Measurements from ENCODE around the gene NEK10. TPM values are rescaled to one million over a fixed set of nuclear protein-coding genes. Genes with fewer than 3 reads are reported as not detected.
"Not testable (repeated sequence)": the region's sequence is repeated elsewhere in the genome, so short reads cannot be mapped to it uniquely, and the experiment has no call there.

NEK10 gene
- total and polyA plus RNA-seq, 3 donors from 2014 or later, result 29.5 to 83.2 (median 56.9) TPM

DNA sequence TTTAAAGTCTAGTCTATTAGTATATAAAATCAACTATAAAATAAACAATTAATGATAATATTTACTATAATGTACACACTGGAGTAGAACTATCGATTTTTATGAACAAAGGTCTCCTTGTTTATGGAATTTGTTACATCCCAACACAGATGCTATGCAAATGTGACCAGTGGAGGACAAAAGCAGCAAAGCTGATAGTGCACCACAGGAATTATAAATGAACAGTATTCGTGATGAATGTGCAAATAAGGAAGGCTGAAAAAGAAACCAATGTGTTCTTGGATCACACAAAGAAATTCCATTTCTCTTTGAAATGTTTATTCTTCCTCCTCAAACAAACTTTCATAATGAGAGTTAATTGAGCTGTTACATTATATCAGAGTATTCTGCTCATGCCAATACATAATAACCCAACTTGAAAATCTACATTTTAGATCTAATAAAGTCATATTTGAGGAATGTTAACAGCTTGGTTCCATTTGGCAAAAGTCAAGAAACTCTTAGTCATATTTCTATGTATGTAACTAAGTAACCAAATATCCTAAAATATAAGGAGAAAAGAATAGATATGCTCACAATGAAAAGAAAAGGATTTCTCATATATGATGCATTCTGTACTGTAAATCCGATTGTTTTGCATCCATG, 79.3 kb downstream of the NEK10 start:
- H3K36me3 ChIP-seq (ENCODE audit: low read depth, missing control alignments), result no peaks in the 10 kb centered on the region
- TF ChIP-seq, protein P1, sequence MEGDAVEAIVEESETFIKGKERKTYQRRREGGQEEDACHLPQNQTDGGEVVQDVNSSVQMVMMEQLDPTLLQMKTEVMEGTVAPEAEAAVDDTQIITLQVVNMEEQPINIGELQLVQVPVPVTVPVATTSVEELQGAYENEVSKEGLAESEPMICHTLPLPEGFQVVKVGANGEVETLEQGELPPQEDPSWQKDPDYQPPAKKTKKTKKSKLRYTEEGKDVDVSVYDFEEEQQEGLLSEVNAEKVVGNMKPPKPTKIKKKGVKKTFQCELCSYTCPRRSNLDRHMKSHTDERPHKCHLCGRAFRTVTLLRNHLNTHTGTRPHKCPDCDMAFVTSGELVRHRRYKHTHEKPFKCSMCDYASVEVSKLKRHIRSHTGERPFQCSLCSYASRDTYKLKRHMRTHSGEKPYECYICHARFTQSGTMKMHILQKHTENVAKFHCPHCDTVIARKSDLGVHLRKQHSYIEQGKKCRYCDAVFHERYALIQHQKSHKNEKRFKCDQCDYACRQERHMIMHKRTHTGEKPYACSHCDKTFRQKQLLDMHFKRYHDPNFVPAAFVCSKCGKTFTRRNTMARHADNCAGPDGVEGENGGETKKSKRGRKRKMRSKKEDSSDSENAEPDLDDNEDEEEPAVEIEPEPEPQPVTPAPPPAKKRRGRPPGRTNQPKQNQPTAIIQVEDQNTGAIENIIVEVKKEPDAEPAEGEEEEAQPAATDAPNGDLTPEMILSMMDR (IDR thresholded peaks at IDR 0.05), result no peak
- no peak for TF ChIP-seq POLR2A (IDR thresholded peaks at IDR 0.05)
- no peaks in the 10 kb centered on the region for H3K27me3 ChIP-seq
- no peak for DNase-seq
- WGBS, 2 donors, result 63 to 65% methylated on average over 3 of the region's 3 CpGs
- no peak overlapping the region for H3K4me3 ChIP-seq
- no peaks in the 10 kb centered on the region for H3K9me3 ChIP-seq
- no peak overlapping the region for H3K27ac ChIP-seq
- no peaks in the 10 kb centered on the region for H3K4me1 ChIP-seq
- intact Hi-C loops (cut with DNase I; ENCODE audit: low total_unique reads), result no loop called here

DNA sequence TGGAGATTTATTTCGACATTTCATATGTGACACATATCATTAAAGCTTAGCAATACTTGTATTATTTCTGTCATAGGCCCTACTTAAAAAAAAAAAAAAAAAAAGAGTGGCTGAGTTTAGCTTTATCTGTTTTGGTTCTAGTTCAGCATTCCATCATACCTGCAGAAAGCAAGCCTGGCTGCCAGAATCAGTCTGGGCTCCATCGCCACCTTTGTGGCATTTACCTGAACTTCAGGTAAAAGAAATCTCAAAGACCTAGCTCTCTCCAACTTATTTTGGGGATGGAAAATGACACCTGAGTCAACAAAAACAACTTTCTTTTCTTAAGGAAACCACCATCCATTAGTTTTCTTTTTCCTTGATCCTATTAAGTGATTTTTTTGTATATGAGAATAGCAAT, 82.1 kb downstream of the NEK10 start:
- 88 to 91% methylated on average over 2 of the region's 2 CpGs for WGBS, 2 donors
- no peak for TF ChIP-seq POLR2A (IDR thresholded peaks at IDR 0.05)
- TF ChIP-seq, protein P1 (IDR thresholded peaks at IDR 0.05), result no peak

DNA sequence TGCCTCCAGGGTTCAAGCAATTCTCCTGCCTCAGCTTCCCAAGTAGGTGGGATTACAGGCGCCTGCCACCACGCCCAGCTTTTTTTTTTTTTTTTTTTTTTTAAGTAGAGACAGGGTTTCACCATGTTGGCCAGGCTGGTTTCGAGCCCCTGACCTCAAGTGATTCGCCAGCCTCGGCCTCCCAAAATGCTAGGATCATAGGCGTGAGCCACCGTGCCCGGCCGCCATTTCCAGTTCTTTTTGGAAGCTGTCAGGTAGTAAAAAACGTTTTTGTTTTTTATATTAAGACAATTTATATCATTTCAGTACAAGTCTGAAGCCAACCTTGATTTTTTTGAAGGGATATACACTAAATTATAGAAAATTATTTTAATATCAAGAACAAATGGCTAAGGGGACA, 82.7 kb downstream of the NEK10 start:
- intact Hi-C loops (cut with DNase I; ENCODE audit: low total_unique reads); H3K9me3 ChIP-seq; DNase-seq; H3K27me3 ChIP-seq; H3K36me3 ChIP-seq (ENCODE audit: low read depth, missing control alignments); H3K4me3 ChIP-seq; H3K4me1 ChIP-seq; H3K27ac ChIP-seq: not testable (repeated sequence)
- WGBS, 2 donors, result 69 to 70% methylated on average over 10 of the region's 10 CpGs

More for the DNA sequence above, 82.1 kb downstream of the NEK10 start:
- no peak overlapping the region for H3K4me3 ChIP-seq
- H3K9me3 ChIP-seq, result no peaks in the 10 kb centered on the region
- no peaks in the 10 kb centered on the region for H3K4me1 ChIP-seq
- no peak for DNase-seq
- H3K27ac ChIP-seq, result no peak overlapping the region
- H3K27me3 ChIP-seq, result no peaks in the 10 kb centered on the region
- H3K36me3 ChIP-seq (ENCODE audit: low read depth, missing control alignments), result no peaks in the 10 kb centered on the region
- intact Hi-C loops (cut with DNase I; ENCODE audit: low total_unique reads), result no loop called here

DNA sequence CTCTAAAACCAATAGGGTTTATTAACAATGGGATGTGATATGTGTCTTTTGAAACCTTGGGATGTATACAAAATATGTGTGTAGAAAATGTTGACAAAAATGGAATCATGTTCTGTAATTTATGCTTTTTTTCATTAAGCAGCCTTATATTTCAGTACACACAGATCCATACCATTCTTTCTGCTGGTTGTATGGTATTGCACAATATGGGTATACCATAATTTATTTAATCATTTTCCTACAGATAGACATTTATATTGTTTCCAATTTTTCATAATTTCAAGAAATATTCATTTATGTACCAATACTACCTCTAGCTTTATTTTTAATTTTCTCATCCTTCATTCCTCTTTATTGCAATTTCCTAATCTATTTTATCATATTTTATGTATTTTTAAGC, 83.5 kb downstream of the NEK10 start:
- H3K9me3 ChIP-seq, result no peaks in the 10 kb centered on the region
- no peaks in the 10 kb centered on the region for H3K4me1 ChIP-seq
- no peak for DNase-seq
- no peaks in the 10 kb centered on the region for H3K36me3 ChIP-seq (ENCODE audit: low read depth, missing control alignments)
- H3K4me3 ChIP-seq, result no peak overlapping the region
- H3K27ac ChIP-seq, result no peak overlapping the region
- no peaks in the 10 kb centered on the region for H3K27me3 ChIP-seq
- no peak for TF ChIP-seq POLR2A (IDR thresholded peaks at IDR 0.05)
- TF ChIP-seq, protein P1 (IDR thresholded peaks at IDR 0.05), result no peak
- intact Hi-C loops (cut with DNase I; ENCODE audit: low total_unique reads), result no loop called here

DNA sequence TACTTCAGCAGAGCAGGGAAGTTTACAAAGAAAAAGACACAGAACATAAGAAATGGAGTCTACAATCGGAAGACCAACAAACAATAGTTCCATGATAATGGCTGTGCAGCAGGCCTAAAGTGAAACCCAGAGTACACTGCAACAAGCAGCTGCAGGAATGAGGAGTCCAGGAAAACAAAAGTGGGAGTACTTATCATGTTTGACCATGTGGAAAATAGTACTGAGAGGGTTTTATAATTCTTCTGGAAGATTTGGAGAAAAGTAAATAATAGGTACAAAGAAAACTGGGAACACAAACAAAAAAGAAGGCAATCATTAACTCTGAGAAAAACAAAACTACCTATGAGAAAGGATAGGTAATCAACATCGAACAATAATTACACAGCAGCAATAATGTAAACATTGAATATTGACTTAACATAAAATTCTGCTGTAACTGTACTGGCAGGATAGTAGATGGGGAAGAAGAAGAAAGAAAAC, 87.5 kb downstream of the NEK10 start:
- 93 to 96% methylated on average over 2 of the region's 2 CpGs for whole genome bisulfite sequencing, 2 donors
- DNase-seq, result no peak
- H3K4me1 ChIP-seq, result no peaks in the 10 kb centered on the region
- H3K27ac ChIP-seq, result no peak overlapping the region
- H3K36me3 ChIP-seq (ENCODE audit: low read depth, missing control alignments), result no peaks in the 10 kb centered on the region
- TF ChIP-seq POLR2A (IDR thresholded peaks at IDR 0.05), result no peak
- TF ChIP-seq, protein P1 (IDR thresholded peaks at IDR 0.05), result no peak
- no peaks in the 10 kb centered on the region for H3K9me3 ChIP-seq
- no peak overlapping the region for H3K4me3 ChIP-seq
- no peaks in the 10 kb centered on the region for H3K27me3 ChIP-seq
- intact Hi-C loops (cut with DNase I; ENCODE audit: low total_unique reads), result no loop called here
